Activated CD4-positive, alpha-beta T cell treated with anti-CD3 and anti-CD28 coated beads, Interleukin-10, Interleukin-2, amounts not matched to agents 100 ng/mL and 50 ng/mL, durations not matched to agents 16 hours and 8 hours (primary cell): ENCODE results near the gene CHCHD10.
A peak's percentile ranks its signal among the peaks of the same experiment; 100 is the strongest.

Experiments
- DNase-seq: peaks from one replicate; pipeline ENCODE4 v3.0.0-alpha.2; 2020

CHCHD10 gene

GRCh38 chr22:23787600-23787896 is 19.8 kb upstream of the CHCHD10 start:
- no peak for DNase-seq

- peak; percentile 90 for DNase-seq
Observed at GRCh38 chr22:23786752-23787599, 19.2 kb upstream of the CHCHD10 start, which contains the start of gene SMARCB1. TSS of gene SMARCB1 (plus strand) at chr22:23786966. CDS start at chr22:23787170, 204 bp downstream.

GRCh38 chr22:23786261-23786710 is 18.5 kb upstream of the CHCHD10 start:
- DNase-seq: no peak

- no peak for DNase-seq
Observed at GRCh38 chr22:23784215-23784732, 16.5 kb upstream of the CHCHD10 start.

- DNase-seq: no peak
Observed at GRCh38 chr22:23783265-23784150, 15.7 kb upstream of the CHCHD10 start.

- DNase-seq: no peak
Observed at GRCh38 chr22:23782703-23783102, 14.9 kb upstream of the CHCHD10 start.

- no peak for DNase-seq
Observed at GRCh38 chr22:23782252-23782651, 14.5 kb upstream of the CHCHD10 start.

- DNase-seq: no peak
Observed at GRCh38 chr22:23781511-23782183, 13.9 kb upstream of the CHCHD10 start.

- DNase-seq: no peak
Observed at GRCh38 chr22:23781065-23781464, 13.3 kb upstream of the CHCHD10 start.

GRCh38 chr22:23780146-23780748 is 12.5 kb upstream of the CHCHD10 start:
- no peak for DNase-seq

- DNase-seq: no peak
Observed at GRCh38 chr22:23779731-23780130, 12.0 kb upstream of the CHCHD10 start.

- no peak for DNase-seq
Observed at GRCh38 chr22:23779083-23779482, 11.3 kb upstream of the CHCHD10 start.

- DNase-seq: no peak
Observed at GRCh38 chr22:23778577-23778900, 10.8 kb upstream of the CHCHD10 start.

- DNase-seq: no peak
Observed at GRCh38 chr22:23777776-23778576, 10.2 kb upstream of the CHCHD10 start.

- no peak for DNase-seq
Observed at GRCh38 chr22:23775779-23776375, 8.1 kb upstream of the CHCHD10 start.

- DNase-seq: no peak
Observed at GRCh38 chr22:23774922-23775436, 7.2 kb upstream of the CHCHD10 start.

- DNase-seq: no peak
Observed at GRCh38 chr22:23774114-23774921, 6.5 kb upstream of the CHCHD10 start.

- DNase-seq: no peak
Observed at GRCh38 chr22:23773483-23774113, 5.8 kb upstream of the CHCHD10 start.

- DNase-seq: peak; percentile 39
Observed at GRCh38 chr22:23772649-23773473, 5.1 kb upstream of the CHCHD10 start, which contains the start of gene MMP11. TSS of gene MMP11 (plus strand) at chr22:23772849. CDS start at chr22:23772871, 22 bp downstream.
